ENCODE measurements around the gene TNKS1BP1.
"Not testable (repeated sequence)": the region's sequence is repeated elsewhere in the genome, so short reads cannot be mapped to it uniquely, and the experiment has no call there.

The TNKS1BP1 gene

DNA sequence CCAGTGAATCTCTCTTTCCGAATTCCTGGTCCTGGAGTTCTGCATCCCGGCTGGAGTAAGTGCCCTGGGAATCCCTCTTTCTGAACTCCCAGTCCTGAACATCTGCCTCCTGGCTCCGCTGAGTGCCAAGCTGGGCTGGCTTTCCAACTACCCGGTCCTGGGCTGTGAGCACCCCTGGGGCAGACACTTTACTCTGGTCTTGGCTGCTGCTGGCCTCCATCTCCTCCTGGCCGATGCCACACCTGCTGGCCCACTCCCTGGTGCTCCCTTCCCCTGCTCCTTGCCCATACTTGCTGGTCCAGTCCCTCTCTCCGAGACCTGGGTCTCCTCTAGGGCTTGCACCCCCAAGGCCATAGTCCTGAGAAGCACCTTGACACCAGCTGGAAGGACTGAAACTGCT is 14.7 kb downstream of the TNKS1BP1 start:
- DNase-seq: no peak

DNA sequence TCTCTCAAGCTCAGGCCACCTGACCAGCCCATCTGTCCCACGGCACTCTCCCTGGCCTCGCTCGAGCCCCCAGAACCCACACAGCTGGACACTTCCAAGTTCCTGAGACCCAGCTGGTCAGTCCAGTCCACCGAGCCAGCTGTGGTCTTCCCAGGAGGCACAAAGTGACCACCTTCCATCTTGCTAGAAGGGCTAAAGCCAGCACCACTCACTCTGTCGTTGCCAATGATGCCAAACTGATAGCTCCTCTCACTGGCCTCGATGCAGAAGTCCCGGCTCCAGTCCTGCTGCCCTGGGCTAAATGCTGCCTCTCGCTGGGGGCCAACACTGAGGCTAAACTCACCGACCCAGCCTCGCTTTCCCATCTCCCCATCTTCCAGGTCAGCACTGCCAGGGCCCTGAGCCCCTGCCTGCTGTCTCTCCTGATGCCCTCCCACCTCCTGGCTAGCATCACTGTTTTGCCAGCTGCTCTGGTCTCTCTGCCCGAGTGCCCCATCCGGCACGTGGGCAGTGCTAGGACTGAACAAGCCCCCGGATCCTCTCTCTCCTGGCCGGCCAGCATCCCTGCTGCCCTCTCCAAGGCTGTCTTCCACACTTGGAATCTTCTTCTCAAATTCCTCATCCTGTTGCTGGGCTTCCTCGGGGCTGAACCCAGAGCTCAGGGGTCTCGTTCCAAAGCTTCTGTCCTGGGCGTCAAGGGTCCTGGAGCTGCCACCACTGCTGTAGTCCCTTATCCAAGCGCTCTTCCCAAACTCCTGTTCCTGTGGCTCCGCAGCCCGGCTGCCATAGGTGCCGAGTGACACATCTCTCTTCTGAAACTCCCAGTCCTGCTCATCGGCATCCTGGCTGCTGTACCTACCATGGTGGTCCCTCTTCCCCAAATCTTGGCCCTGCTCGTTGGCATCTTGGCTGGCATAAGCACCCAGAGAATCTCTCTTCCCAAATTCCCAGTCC is 15.4 kb downstream of the TNKS1BP1 start:
- no peak for DNase-seq

DNA sequence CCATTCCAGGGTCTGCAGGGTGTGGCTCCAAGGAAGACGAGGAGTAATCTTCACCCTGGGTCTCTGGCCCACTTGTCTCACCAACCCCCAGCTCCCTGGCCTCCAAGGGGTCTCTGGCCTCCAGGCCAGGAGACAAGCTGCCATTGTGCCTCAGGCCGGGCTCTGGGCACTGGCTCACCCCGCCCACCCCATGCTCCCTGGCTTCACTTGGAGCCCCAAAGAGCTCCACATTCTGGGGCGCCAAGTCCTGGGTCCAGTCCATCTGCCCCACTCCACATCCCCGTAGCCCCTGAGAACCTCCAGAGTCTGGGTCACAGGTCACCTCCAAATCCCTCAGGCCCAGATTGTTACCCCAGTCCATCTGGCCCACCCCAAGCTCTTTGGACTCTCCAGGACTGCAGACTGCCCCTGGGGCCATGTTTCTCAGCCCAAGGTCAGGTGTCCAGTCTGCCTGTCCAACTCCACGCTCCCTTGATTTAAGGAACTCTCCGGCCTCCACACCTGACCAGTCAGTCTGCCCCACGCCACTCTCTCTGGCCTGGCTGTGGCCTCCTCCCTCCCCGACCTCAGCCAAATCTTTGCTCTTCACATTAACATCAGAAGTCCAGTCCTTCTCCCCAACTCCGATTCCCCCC is 16.2 kb downstream of the TNKS1BP1 start:
- no peak for DNase-seq

DNA sequence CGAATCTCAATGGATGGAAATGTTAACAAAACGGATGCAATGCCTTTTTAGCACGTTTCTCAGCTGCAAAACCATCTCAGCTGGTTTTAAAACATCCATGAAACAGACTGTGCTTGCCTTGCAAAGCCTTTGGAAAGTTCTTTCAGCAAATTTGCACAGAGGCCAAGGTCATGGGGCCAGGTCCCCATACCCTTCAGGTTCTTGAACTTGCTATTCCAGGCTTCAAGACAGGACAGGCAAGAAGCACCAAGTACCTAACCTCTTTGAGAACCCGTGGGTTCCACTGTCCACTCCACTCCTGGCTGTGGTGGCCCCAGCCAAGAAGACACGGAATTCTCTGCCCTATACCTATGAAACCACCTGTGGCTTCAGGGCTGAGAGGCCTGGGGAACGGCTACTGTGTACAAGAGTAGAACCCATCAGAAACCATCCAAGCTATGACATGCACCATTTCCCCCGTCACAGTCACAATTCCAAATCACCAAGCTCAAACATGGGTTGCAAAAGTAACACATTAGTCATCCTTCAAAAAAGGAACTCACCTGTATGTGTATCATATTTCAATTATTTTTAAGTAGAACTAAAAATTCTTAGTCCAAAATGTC is 17.0 kb downstream of the TNKS1BP1 start:
- no peak for DNase-seq

DNA sequence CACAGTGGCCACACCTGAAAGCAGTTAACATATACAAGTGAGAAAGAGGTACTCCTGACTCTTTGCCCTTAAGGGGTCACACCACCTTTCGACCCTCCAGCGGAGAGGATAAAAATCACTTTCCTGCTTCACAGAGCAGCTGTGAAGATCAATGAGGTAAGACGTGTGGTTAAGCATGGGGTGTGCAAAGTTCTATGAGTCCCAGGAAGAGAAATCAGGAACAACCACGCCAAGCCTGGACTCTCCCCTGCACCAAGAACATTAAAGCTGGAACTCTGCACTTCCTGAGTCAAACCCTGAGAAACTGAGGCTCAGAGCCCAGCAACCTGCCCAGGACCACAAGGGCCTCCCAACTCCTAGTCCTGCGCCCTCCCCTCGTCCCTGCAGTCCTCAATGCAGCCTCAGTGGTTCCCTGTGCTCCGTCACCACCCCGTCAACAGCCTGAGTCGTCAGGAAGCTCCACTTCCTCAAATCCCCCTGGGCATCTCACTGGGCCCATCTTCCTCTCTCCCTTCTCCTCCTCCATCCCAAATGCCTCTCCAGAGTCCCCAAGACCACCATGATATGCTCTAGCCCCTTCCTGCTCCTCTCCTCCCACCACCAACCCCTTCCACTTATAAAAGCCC is 17.7 kb downstream of the TNKS1BP1 start:
- no peak for DNase-seq

DNA sequence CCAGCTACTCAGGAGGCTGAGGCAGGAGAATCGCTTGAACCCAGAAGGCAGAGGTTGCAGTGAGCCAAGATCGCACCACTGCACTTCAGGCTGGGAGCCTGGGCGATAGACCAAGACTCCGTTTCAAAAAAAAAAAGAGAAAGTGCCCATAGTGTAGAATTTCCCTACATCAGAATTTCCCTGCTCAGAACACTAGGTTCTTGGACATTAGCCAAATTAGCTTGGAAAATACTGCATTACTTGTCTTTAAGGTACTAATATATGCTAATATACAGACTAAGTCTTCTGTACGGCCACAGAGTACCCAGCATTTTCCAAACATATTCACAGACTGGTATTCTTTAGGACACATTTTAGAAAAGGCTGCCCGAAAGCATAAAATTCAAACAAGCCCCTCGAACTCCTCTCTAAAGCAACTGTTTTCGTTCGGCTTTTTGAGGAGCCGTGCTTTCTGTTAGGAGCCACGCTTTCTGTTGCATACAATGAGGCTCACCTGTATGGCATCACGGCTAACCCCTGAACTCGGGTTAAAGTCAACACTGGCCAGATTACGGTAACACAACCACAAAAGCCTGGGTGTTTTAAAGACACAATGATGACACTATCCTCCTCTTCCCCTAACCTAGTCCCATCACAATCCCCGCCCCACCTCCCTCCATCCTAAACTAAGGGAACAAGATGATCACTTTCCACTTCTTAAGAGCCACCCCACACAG is 18.4 kb downstream of the TNKS1BP1 start:
- no peak for DNase-seq

DNA sequence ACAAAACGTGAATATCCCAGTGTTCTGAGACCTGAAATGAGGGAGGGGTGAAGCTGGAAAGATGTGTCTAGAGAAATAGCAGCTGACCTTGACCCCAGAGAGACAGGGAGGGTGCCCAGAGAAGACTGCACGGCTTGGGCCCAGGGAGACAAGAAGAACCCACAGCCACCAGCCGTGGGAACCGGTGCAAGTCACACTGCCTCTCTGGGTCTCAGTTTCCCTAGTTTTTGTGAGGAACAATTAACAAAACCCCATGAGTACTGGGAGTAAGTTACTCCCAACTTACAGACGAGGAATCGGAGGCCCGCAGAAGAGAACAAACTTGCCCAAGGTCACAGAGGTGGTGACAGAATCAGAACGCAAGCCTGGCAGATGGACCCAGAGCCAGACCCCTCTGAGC is 19.2 kb downstream of the TNKS1BP1 start:
- no peak for DNase-seq

DNA sequence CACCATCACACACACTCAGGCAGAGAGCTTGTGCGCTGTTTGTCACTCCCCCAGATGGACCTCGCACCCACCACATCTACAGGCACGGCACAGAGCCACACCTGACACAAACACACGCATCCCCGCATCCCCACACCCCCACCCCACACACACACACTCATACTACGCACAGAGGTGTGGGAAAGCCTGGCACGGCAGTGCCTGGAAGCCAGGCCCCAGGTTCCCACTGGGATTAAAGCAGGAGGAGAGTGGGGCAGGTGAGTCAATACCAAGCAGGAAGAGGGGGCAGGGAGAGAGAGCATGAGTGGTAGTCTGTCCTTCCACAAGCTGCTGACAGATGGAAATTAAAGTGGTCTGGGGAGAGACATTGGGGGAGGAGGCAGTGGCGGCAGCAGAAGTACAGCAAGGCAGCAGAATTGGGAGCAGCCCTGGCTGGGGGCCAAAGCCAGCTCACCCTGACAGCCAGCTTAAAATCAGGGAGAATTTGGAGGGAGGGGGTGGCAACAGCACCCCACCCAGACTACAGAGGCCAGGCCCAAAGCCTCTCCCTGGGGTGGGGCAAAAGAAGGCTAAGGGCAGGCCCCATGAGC is 20.7 kb downstream of the TNKS1BP1 start:
- DNase-seq: no peak

DNA sequence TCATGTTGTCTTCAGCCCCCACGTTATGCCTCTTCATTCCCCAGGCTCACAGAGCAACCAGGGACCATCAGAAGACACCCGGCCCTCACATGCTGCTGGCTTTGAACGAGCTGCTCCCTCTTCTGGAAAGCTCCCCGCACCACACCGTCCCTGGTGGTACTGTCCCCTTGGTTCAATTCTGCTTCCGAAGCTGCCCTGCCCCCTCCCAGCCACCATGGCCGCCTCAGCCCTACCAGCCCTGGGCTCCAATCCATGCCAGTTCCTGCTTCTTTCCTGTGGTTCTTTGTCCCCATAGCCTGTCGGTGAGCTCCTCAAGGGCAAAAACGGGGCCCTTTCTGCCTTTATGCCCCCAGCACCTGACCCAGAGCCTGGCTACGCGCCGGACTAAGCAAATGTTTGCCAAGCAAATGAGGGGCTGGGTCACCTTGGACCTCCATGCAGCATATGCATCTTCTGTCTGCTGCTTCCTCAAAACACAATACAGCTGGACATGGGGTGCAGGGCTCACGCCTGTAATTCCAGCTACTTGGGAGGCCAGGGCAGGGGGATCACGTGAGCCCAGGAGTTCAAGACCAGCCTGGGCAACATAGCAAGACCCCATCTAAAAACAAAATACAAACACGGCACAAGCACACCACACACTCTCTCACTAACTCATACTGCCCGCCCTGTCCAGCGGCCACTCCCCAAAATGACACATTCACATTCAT is 21.3 kb downstream of the TNKS1BP1 start:
- no peak for DNase-seq

DNA sequence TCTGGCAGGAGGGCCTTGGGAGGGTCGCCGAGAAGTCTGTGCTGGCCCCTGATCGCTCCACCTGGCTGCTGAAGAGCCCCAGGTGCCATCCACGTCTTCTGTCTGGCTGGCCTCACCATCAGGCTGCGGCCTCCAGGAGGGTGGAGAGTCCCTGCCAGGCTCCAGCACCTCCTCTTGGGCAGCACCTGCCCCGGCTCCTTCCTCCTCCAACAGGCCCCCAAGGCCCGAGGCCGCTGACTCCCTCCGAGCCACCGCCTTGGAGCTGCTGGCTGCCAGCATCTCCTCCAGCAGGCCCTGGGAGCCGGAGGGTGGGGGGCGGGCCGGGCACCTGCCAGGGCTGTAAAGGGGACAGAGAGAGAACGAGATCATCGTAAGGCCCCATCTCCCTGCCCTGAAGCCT is 22.3 kb downstream of the TNKS1BP1 start:
- no peak for DNase-seq

DNA sequence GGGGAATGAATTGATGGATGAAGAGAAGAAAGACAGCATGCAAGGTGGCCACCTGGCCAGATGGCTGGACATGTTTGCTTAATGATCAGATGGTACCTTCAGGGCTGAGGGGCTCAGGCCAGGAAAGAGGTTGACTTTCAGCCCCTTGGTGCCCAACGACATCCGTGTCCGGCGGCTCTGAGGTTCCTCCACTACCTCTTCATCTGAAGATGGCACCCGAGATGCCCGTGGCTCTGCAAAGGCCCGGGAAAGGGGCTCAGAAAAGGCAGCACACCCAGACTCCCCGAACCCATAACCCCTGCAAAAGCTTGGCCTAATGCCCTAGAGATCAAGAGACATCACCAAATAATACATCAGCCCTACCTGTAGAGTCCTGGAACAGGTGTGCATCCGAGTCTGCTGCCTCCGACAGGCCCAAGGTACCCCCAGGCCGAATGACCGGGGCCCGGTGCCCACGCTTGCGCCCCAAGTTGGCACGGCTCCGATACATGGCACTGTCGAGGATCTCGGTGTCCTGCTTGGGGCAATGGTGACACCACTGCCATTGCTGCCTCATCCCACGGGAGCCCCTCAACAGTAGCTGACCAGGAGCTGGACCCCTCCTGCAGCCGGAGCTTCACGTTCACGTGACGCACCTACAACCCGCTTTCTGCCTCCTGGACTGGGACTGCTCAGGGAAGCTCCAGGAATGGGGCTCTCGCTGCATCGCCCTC is 22.9 kb downstream of the TNKS1BP1 start:
- no peak for DNase-seq

DNA sequence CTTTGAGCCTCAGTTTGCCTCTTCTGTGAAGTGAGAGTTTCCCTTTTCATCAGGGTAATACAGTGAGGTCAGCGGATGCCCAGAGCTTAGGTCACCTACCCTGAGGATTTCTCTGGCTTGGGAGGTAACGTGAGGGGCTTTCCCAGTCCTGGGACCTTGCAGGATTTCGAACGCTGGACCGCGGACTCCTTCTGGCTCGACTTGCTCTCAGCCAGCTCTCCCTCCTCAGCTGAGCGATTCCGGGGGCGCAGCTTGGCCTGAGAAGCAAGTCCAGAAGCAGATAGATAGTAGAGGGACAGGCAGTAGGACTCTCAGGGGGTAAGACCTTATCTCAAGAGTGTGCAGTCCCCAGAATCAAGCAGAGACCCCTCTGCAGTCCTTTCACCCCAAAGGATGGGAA is 24.0 kb downstream of the TNKS1BP1 start:
- DNase-seq: no peak

DNA sequence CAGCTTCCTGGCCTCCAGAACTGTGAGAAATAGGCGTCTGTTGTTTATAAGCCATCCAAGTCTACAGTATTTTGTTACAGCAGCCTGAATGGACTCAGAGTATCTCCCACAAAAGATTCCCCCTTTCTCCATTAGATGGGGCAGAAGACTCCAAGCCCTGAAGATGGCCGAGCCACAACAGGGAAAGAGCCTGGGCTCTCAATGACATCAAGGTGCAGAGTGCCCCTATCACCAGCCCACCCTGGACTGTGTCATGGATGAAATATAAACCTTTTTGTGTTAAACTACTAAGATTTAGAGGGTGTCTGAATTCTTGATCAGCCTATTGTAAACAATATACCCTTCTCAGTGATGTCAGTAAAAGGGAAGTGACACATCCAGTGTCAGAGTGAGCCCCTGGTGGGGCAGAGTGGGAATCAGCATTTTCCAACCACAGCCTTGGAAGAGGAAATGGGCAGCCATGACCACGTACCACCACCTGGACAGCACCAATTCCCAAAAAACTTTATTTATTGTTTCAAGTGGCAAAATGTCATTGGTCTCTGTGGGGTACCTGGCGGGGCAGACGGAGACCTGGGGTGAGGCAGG is 25.5 kb downstream of the TNKS1BP1 start:
- DNase-seq: no peak

DNA sequence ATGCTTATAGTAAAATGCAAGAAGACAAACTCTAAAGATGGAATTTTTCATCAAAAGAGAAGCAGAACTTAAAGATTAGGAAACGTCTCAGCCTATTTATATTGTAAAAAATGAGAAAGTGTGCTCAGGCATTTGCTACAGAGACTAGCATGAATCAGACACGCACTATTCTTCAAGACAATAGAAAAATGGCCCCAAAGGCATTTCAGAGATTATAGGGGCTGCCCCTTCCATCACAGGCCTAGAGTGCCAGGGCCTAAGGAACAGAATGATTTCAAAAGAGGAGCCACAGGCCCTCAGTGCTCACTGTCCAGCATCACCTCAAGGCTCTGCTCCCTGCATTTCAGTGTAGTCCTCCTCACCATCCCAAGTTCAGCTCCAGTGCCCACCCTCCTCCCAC is 27.5 kb downstream of the TNKS1BP1 start:
- DNase-seq: no peak

DNA sequence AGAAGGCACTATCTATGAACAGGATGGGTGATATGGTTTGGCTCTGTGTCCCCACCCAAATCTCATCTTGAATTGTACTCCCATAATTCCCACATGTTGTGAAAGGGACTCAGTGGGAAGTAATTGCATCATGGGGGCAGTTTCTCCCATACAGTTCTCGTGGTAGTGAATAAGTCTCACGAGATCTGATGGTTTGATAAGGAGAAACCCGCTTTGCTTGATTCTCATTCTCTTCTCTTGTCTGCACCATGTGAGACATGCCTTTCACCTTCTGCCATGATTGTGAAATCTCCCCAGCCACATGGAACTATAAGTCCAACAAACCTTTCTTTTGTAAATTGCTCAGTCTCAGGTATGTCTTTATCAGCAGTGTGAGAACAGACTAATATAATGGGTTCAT is 28.5 kb downstream of the TNKS1BP1 start:
- not testable (repeated sequence) for DNase-seq

DNA sequence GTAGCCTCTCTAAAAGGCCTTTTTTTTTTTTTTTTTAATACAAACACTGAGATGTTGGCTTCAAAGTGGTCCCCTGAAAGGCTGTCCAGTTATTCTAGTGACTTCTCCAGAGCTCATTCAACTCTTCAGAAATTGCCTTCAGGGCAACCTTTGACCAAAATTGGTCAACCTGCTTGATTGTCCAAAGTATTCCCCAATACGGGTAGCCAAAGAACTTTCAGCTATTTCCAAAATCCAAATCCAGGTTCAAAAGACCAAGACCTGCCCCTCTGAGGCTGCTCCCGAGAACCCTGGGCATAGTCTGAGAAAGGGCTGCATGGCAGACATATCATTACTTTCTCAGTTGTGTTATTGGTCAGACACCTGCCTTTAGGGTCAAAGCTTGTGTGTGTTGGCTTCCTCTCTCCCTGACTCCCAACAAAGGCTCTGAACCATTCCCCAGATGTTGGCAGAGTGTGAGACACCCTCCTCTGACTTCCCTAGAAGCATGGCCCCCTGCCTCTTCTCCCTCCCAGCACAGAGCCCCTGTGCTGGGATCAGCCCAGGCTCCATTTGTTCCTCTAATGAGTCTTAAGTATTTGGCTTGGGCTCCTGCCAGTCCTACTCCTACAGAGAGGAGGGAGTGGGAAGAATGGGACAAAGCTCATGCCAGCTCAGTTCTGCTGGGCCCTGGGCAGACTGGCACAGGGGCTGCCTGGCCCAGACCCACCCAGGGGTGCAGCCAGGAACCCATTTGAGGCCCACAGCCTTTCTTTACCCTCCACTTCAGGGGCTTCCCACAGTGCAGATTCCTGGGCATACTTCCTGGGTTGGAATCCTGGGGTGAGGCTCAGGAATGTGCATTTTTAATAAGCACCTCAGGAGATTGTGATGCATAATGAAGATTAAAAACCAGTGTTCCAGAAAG is 30.3 kb downstream of the TNKS1BP1 start:
- no peak for DNase-seq

DNA sequence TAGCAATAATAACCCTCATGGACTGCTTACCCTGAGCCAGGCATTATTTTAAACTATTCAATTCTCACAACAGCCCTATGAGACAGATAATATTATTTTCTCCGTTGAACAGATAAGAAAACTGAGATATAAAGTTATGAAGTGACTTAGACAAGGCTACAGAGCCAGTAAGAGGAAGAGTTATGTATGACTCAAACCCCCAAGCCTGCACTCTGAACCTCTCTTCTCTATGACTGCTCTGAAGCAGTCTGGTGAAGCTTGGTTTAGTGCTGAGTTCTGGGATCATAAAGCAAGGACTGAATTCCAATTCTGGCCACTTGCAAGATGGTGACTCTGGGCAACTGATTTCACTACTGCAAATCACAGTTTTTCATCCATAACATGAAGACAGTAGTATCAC is 34.5 kb downstream of the TNKS1BP1 start:
- no peak for DNase-seq

DNA sequence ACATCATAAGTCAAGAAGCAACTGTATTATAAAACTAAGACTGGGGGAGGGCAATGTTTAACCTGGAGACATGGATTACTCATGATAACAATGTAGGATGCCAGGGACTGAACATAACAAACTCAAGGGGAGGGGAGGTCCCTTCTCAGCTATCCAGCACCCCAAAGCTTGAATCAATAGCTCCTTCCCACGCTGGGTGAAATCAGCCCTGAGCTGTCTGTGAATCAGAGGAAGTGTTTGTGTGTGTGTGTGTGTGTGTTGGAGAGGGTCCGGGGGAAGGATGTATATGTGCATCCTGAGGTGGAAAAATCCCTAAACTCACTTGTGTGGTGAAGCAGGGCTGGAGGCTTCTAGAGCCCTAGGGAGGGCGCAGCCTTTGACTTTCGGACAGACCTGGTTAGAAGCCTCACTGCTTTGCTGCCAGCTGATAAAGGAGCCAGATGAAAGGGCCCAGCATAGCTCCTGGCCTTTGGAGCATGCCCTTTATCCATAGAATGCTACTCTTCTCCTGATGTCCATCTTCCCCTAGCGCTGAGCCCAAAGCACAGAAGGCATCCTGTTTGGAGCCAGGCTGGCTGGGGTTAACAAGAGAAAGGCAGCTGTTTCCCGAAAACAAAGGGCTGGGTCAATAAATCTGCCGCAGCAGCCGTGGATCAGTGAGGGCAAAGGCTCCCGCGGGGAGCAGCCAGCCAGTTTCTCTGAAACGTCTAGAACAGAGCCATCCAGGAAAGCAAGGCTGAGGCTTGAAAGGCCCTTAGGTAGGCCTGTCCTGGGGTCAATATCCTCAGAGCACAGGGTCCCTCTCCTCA is 35.8 kb downstream of the TNKS1BP1 start:
- no peak for DNase-seq

DNA sequence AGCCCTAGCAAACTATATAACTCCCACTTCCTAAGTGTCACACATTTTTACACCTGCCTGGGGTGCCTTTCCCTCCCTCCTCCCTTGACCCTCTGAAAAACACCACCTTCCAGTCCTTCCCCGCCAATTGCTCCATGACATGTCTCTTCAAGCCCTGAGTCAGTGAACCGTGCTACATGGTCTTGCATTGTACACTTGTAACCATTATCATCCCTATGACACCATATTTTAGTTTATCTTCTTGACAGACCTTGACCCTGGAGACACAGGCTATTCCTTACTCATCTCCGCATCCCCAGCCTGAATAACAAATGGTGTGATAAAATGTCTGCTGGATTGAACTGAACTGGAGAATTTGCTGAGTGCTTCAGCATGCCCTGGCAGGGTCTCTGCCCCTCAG is 36.9 kb downstream of the TNKS1BP1 start:
- no peak for DNase-seq

All from NCI-H2081 treated with DMSO at 0.1 percent for 48 hours (cell line).